GM23338 (cell line): ENCODE data around the gene TOX2. TPM values are rescaled to one million over a fixed set of nuclear protein-coding genes. Genes with fewer than 3 reads are reported as not detected.

ENCODE experiments used
- ATAC-seq: fragments of 200-7000 bp; cut with Tn5 transposase; 3 replicates; pipeline ENCODE4 v1.9.1; 2020
- DNase-seq: peaks from one replicate; pipeline ENCODE4 v3.0.0-alpha.2; 2015; ENCODE audit warnings: low spot score
- H2AFZ ChIP-seq: fragments of 200-600 bp; sonication (generic); 2 replicates; pipeline ENCODE4 v1.8.0; 2016; ENCODE audit warnings: antibody characterized with exemption, mild to moderate bottlenecking, moderate library complexity
- H3F3A ChIP-seq: fragments of 200-600 bp; sonication (generic); replicated peaks from 2 replicates; pipeline ENCODE4 v1.8.0; 2017; ENCODE audit warnings: antibody characterized with exemption, mixed run types, low read depth
- H3K27ac ChIP-seq: fragments of 200-600 bp; sonication (generic); 2 replicates; pipeline ENCODE4 v1.6.1; 2016; ENCODE audit warnings: low read depth
- H3K27me3 ChIP-seq: fragments of 200-600 bp; sonication (generic); 2 replicates; pipeline ENCODE4 v1.8.0; 2016; ENCODE audit warnings: mild to moderate bottlenecking, mixed run types, moderate library complexity; ENCODE audit not compliant: insufficient read depth
- H3K36me3 ChIP-seq: fragments of 200-600 bp; sonication (generic); 2 replicates; pipeline ENCODE4 v1.8.0; 2016; ENCODE audit warnings: mild to moderate bottlenecking; ENCODE audit not compliant: insufficient read depth
- H3K4me1 ChIP-seq: fragments of 200-600 bp; sonication (generic); 2 replicates; pipeline ENCODE4 v1.8.0; 2016; ENCODE audit warnings: mild to moderate bottlenecking, moderate library complexity; ENCODE audit not compliant: insufficient read depth
- H3K4me2 ChIP-seq: fragments of 200-600 bp; sonication (generic); 2 replicates; pipeline ENCODE4 v1.7.1; 2017; ENCODE audit warnings: mixed run types
- H3K4me3 ChIP-seq: fragments of 200-600 bp; sonication (generic); 2 replicates; pipeline ENCODE4 v1.6.1; 2016; ENCODE audit warnings: mixed run types
- H3K79me2 ChIP-seq: fragments of 200-600 bp; sonication (generic); replicated peaks from 2 replicates; pipeline ENCODE4 v1.8.0; 2017; ENCODE audit warnings: mild to moderate bottlenecking; ENCODE audit not compliant: insufficient read depth
- H3K9me2 ChIP-seq: fragments of 200-600 bp; sonication (generic); 2 replicates; pipeline ENCODE4 v1.8.0; 2017; ENCODE audit not compliant: insufficient read depth
- H4K20me1 ChIP-seq: fragments of 200-600 bp; sonication (generic); replicated peaks from 2 replicates; pipeline ENCODE4 v1.8.0; 2017; ENCODE audit warnings: mild to moderate bottlenecking; ENCODE audit not compliant: insufficient read depth
- H3K27ac Mint-ChIP-seq: 2 replicates; pipeline ENCODE4 v1.8.0; 2020; ENCODE audit warnings: inconsistent platforms, mild to moderate bottlenecking, moderate library complexity, mixed read lengths
- H3K27me3 Mint-ChIP-seq: 3 replicates; pipeline ENCODE4 v1.8.0; 2022; ENCODE audit warnings: low read depth, mild to moderate bottlenecking, moderate library complexity, mixed read lengths, inconsistent platforms; ENCODE audit not compliant: insufficient read depth, poor library complexity
- H3K36me3 Mint-ChIP-seq: 3 replicates; pipeline ENCODE4 v1.8.0; 2021; ENCODE audit warnings: low read depth, mild to moderate bottlenecking, inconsistent platforms, moderate library complexity, mixed read lengths
- H3K4me1 Mint-ChIP-seq: 3 replicates; pipeline ENCODE4 v1.8.0; 2020; ENCODE audit warnings: mild to moderate bottlenecking, inconsistent platforms, mixed read lengths
- H3K4me3 Mint-ChIP-seq: 3 replicates; pipeline ENCODE4 v1.8.0; 2021; ENCODE audit warnings: moderate library complexity, mild to moderate bottlenecking, inconsistent platforms, mixed read lengths
- H3K9me3 Mint-ChIP-seq: 3 replicates; pipeline ENCODE4 v1.8.0; 2020; ENCODE audit warnings: moderate library complexity, mild to moderate bottlenecking, inconsistent platforms, mixed read lengths
- CREB1 ChIP-seq: fragments of 250-450 bp; sonication (Bioruptor Pico); IDR thresholded peaks from 2 replicates; pipeline ENCODE4 v1.5.0; 2020; ENCODE audit warnings: low read depth, mild to moderate bottlenecking, moderate library complexity
- CTCF ChIP-seq, 2 experiments: fragments of 200-600 bp in 1 of 2; sonication (generic) in 1 of 2; conservative IDR thresholded peaks; 2 replicates each; pipeline versions ENCODE4 v1.5.1 to v1.6.1; 2016 to 2017; ENCODE audit warnings: antibody characterized with exemption in 2 of 2, low read depth in 2 of 2, mild to moderate bottlenecking in 2 of 2, moderate library complexity in 1 of 2
- ETS1 ChIP-seq: IDR thresholded peaks from 2 replicates; pipeline ENCODE4 v1.6.1; 2016; ENCODE audit warnings: antibody characterized with exemption
- EZH2 ChIP-seq: fragments of 200-600 bp; sonication (generic); IDR thresholded peaks from one replicate; pipeline ENCODE4 v1.8.0; 2017; ENCODE audit warnings: antibody characterized with exemption, mild to moderate bottlenecking, low read depth; ENCODE audit not compliant: unreplicated experiment
- EZH2phosphoT487 ChIP-seq: fragments of 200-600 bp; sonication (generic); IDR thresholded peaks from one replicate; pipeline ENCODE4 v1.8.1; 2018; ENCODE audit warnings: antibody characterized with exemption; ENCODE audit not compliant: unreplicated experiment
- JUNB ChIP-seq: IDR thresholded peaks from one replicate; pipeline ENCODE4 v1.6.1; 2016; ENCODE audit warnings: antibody characterized with exemption; ENCODE audit not compliant: unreplicated experiment
- NANOG ChIP-seq: IDR thresholded peaks from 2 replicates; pipeline ENCODE4 v1.6.1; 2016; ENCODE audit warnings: antibody characterized with exemption, borderline replicate concordance
- POLR2AphosphoS5 ChIP-seq: IDR thresholded peaks from 2 replicates; pipeline ENCODE4 v1.6.1; 2016; ENCODE audit warnings: antibody characterized with exemption, low read depth
- STAT1 ChIP-seq: IDR thresholded peaks from one replicate; pipeline ENCODE4 v1.6.1; 2016; ENCODE audit warnings: antibody characterized with exemption; ENCODE audit not compliant: unreplicated experiment
- ZNF114 ChIP-seq: fragments of 250-450 bp; sonication (Bioruptor Pico); IDR thresholded peaks from 2 replicates; pipeline ENCODE4 v1.5.0; 2020; ENCODE audit warnings: mild to moderate bottlenecking, moderate library complexity
- ZNF331 ChIP-seq: fragments of 250-450 bp; sonication (Bioruptor Pico); IDR thresholded peaks from 2 replicates; pipeline ENCODE4 v1.5.0; 2020; ENCODE audit warnings: low read depth, mild to moderate bottlenecking, moderate library complexity
- ZNF462 ChIP-seq: fragments of 250-450 bp; sonication (Bioruptor Pico); IDR thresholded peaks from 2 replicates; pipeline ENCODE4 v1.5.0; 2020; ENCODE audit warnings: mild to moderate bottlenecking, moderate library complexity
- polyA plus RNA-seq: library from polyadenylated mRNA; unstranded; fragments of >200 nt; fragmentation: Nextera tagmentation; extraction: Ambion mirVana; gene quantifications from 2 replicates; pipeline ENCODE4 v1.2.1, GENCODE V29; 2016
- total RNA-seq: library from RNA; depleted of rRNA; stranded (reverse); fragments of >200 nt; shearing (Covaris generic); gene quantifications from 2 replicates; pipeline ENCODE4 v1.2.3, GENCODE V29; 2014
- TF ChIP-seq, protein P1 (sequence below): IDR thresholded peaks from one replicate; pipeline ENCODE4 v1.6.1; 2018; ENCODE audit warnings: antibody characterized with exemption; ENCODE audit not compliant: unreplicated experiment

The TOX2 gene
- total and polyA plus RNA-seq, 2 experiments from 2014 or later: 1.4 to 1.5 TPM

- TF ChIP-seq EZH2phosphoT487: no peak
- TF ChIP-seq ZNF114: no peak
- no peak for TF ChIP-seq ZNF331 (CRISPR knock-in tag)
- TF ChIP-seq STAT1: no peak
- no peak for TF ChIP-seq EZH2
These were observed 61.9 kb downstream of the TOX2 start (continued) for GRCh38 chr20:43976547-43976946.

- Histone ChIP-seq H3K4me1 (no peaks in the 10 kb centered on the region), H4K20me1 (no peaks in the 10 kb centered on the region), H3K27me3 (no peaks in the 10 kb centered on the region), H3K9me2 (0 out of 2 replicates have a peak, but pooled peaks cover 2% of the 10 kb centered on the region), H2AFZ (no peak overlapping the region), H3K27ac (no peak overlapping the region), H3K79me2 (no peaks in the 10 kb centered on the region), H3K4me2 (no peak overlapping the region), H3F3A (no peaks in the 10 kb centered on the region), H3K36me3 (no peaks in the 10 kb centered on the region), H3K4me3 (no peak overlapping the region)
- no peak overlapping the region for H3K4me3 Mint-ChIP-seq
- H3K4me1 Mint-ChIP-seq: no peaks in the 10 kb centered on the region; the same call in 2 of the 3 replicates
- H3K27ac Mint-ChIP-seq: no peak overlapping the region
- ATAC-seq (no peak), DNase-seq (no peak)
- H3K9me3 Mint-ChIP-seq: no peaks in the 10 kb centered on the region
- no peaks in the 10 kb centered on the region for H3K36me3 Mint-ChIP-seq
- no peak for TF ChIP-seq CREB1 (CRISPR knock-in tag)
- TF ChIP-seq, protein P1, sequence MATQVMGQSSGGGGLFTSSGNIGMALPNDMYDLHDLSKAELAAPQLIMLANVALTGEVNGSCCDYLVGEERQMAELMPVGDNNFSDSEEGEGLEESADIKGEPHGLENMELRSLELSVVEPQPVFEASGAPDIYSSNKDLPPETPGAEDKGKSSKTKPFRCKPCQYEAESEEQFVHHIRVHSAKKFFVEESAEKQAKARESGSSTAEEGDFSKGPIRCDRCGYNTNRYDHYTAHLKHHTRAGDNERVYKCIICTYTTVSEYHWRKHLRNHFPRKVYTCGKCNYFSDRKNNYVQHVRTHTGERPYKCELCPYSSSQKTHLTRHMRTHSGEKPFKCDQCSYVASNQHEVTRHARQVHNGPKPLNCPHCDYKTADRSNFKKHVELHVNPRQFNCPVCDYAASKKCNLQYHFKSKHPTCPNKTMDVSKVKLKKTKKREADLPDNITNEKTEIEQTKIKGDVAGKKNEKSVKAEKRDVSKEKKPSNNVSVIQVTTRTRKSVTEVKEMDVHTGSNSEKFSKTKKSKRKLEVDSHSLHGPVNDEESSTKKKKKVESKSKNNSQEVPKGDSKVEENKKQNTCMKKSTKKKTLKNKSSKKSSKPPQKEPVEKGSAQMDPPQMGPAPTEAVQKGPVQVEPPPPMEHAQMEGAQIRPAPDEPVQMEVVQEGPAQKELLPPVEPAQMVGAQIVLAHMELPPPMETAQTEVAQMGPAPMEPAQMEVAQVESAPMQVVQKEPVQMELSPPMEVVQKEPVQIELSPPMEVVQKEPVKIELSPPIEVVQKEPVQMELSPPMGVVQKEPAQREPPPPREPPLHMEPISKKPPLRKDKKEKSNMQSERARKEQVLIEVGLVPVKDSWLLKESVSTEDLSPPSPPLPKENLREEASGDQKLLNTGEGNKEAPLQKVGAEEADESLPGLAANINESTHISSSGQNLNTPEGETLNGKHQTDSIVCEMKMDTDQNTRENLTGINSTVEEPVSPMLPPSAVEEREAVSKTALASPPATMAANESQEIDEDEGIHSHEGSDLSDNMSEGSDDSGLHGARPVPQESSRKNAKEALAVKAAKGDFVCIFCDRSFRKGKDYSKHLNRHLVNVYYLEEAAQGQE: no peak
- TF ChIP-seq ZNF331 (CRISPR knock-in tag): no peak
- no peak for TF ChIP-seq ETS1
- TF ChIP-seq POLR2AphosphoS5: no peak
- no peak for TF ChIP-seq EZH2
- TF ChIP-seq STAT1: no peak
- TF ChIP-seq EZH2phosphoT487: no peak
- TF ChIP-seq NANOG: no peak
- TF ChIP-seq JUNB: no peak
- no peak for TF ChIP-seq ZNF462
- no peak for TF ChIP-seq ZNF114
- TF ChIP-seq CTCF (conservative IDR thresholded peaks at IDR 0.05; ENCODE audit: low read depth in 2 of 2): no peak
- peaks cover 4% of the 10 kb centered on the region for H3K27me3 Mint-ChIP-seq
These were observed 62.6 kb downstream of the TOX2 start for GRCh38 chr20:43977252-43977651.
